Duodenal mucosa (tissue), 2 donors: ENCODE results near the gene CAPN10.
"Not testable (repeated sequence)": the region's sequence is repeated elsewhere in the genome, so short reads cannot be mapped to it uniquely, and the experiment has no call there.

Source experiments
- H3K27ac ChIP-seq: one replicate; pipeline ENCODE4 v1.7.0; 2013; ENCODE audit warnings: low read depth, low read length
- H3K27me3 ChIP-seq, 2 donors: one replicate each; pipeline ENCODE4 v1.7.0; 2013; ENCODE audit warnings: low read length in 2 of 2, control low read depth in 1 of 2; ENCODE audit not compliant: insufficient read depth in 2 of 2, control insufficient read depth in 1 of 2
- H3K36me3 ChIP-seq, 2 donors: one replicate each; pipeline ENCODE4 v1.7.0; 2013; ENCODE audit warnings: low read length in 2 of 2, control low read depth in 1 of 2; ENCODE audit not compliant: insufficient read depth in 2 of 2, control insufficient read depth in 1 of 2
- H3K4me1 ChIP-seq, 2 donors: one replicate each; pipeline ENCODE4 v1.7.0; 2013; ENCODE audit warnings: low read length in 2 of 2, control low read depth in 1 of 2; ENCODE audit not compliant: insufficient read depth in 2 of 2, control insufficient read depth in 1 of 2
- H3K4me3 ChIP-seq, 2 donors: one replicate each; pipeline ENCODE4 v1.7.0; 2013; ENCODE audit warnings: low read length in 2 of 2, low read depth in 1 of 2
- H3K9ac ChIP-seq, 2 donors: one replicate each; pipeline ENCODE4 v1.7.0; 2013; ENCODE audit warnings: low read length in 2 of 2, low read depth in 1 of 2
- H3K9me3 ChIP-seq, 2 donors: one replicate each; pipeline ENCODE4 v1.7.0; 2013; ENCODE audit warnings: low read length in 2 of 2, control low read depth in 1 of 2; ENCODE audit not compliant: control insufficient read depth in 1 of 2

Gene CAPN10

DNA sequence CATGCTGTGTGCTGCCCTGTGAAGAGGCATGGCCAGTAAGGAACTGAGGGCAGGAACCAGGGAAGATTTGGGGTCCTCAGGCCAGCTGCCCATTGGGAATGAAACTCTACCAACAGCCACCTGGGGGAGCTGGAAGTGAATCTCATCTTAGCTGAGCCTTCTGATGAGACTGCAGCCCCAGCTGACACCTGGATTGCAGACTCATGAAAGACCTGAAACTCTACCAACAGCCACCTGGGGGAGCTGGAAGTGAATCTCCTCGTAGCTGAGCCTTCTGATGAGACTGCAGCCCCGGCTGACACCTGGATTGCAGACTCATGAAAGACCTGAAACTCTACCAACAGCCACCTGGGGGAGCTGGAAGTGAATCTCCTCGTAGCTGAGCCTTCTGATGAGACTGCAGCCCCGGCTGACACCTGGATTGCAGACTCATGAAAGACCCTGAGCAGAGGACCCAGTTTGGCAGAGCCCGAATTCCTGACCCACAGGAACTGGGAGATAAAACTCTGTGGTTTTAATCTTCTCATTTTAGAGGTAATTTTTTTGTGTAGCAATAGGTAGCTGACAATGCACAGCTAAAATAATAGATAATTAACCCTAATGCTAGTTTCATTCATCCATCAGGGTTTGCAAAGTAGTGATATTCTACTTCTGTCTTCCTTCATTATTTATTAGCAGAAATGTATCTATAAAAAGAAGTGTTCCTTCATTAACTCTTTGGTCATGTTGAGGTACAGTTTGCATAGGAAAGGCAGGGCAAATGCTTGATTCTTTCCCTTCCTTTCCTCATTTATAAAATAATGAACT, 30.5 kb downstream of the CAPN10 start:
- not testable (repeated sequence) for H3K9ac ChIP-seq, H3K27ac ChIP-seq, H3K4me3 ChIP-seq, H3K9me3 ChIP-seq, H3K27me3 ChIP-seq
- Histone ChIP-seq H3K4me1 (peaks cover 10 to 19% of the 10 kb centered on the region in 2 donors), H3K36me3 (peaks cover 25 to 76% of the 10 kb centered on the region in 2 donors)

DNA sequence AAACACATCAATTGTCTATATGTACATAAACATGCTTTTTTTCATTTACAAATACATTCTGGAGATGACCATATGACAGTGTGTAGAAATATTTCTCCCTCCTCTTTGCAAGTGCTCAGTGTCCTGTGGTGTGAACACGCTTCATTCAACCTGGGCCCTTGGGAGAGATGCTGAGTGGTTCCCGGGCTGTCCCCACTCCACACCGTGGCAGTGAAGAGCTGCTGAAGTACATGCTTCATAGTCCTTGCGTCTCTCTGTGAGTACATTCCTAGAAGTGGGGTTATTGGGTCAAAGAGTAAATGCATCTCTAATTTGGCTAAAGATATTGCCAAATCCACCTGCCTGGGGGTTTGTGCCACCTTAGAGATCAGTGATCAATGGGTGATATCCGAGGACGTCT, 32.2 kb downstream of the CAPN10 start:
- Histone ChIP-seq H3K27ac (no peak overlapping the region), H3K9ac (no peak overlapping the region), H3K4me1 (peaks cover 0 to 12% of the 10 kb centered on the region in 2 donors), H3K27me3 (no peaks in the 10 kb centered on the region), H3K4me3 (no peak overlapping the region), H3K36me3 (peaks cover 18 to 71% of the 10 kb centered on the region in 2 donors), H3K9me3 (no peaks in the 10 kb centered on the region)

DNA sequence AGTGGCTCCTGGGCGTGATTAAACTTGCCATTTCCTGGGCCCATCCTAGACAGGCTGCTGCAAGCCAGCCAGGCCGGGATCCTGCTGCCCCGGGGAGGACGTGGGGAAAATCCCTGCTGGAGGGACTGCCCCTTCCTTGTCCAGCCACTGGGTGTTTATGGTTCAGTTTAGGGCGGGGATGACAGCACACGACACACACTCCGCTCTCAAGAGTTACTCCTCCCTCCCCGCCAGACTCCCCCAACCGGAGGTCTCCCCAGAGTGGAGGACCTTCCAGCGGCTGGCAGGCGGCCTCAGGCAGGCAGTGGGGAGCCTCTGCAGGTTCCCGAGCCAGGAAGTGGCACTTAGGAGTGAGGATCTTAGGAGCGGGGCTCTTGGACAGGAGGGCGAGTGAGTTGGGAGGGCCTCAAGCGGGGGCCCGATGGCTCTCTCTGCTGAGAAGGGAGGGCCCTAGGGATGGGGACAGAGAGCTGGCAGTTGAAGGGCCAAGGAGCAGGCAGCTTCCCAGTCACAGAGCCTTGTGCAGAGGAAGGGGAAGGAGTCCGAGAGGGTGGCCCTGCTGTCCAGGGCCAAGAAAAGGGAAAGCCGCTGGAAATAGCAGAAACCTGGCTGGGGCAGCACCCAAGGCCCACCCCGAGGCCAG, 33.1 kb downstream of the CAPN10 start:
- Histone ChIP-seq H3K27me3 (no peaks in the 10 kb centered on the region), H3K4me3 (no peak overlapping the region), H3K4me1 (peaks cover 0 to 16% of the 10 kb centered on the region in 2 donors), H3K9me3 (no peaks in the 10 kb centered on the region), H3K9ac (no peak overlapping the region), H3K36me3 (peaks cover 12 to 63% of the 10 kb centered on the region in 2 donors), H3K27ac (no peak overlapping the region)

DNA sequence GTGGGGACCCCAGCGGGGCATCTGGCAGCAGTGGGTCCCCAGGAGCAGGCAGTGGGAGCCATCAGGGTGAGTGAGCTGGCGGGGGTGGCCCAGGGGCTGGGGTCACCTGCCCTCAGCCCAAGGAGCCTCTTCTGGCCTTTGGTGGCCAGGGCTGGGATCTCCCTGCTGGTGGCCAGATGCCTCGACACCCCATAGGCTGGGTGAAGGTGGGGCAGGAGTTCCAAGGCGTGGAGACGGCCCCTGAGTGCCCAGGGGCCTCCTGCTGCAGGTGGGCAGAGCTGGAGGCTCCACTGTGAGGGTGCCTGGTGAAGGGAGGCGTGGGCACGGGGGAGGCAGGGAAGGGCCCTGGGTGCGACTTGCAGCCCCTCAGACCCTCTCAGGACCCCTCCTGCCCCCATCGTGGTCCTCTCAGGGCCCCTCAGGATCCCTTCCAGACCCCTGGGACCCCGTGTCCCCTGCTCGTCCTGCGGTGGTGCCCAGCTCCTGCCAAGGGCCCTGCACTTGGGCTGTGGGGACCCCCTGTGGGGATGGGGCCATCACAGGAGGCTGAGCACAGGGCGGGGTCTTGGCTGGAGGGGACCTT, 33.7 kb downstream of the CAPN10 start:
- no peak overlapping the region for H3K4me3 ChIP-seq
- H3K9ac ChIP-seq, result no peak overlapping the region
- H3K4me1 ChIP-seq, result peaks cover 0 to 19% of the 10 kb centered on the region in 2 donors
- H3K36me3 ChIP-seq, result peaks cover 12 to 58% of the 10 kb centered on the region in 2 donors
- H3K27ac ChIP-seq, result no peak overlapping the region
- H3K27me3 ChIP-seq, result no peaks in the 10 kb centered on the region
- H3K9me3 ChIP-seq, result no peaks in the 10 kb centered on the region

- Histone ChIP-seq H3K4me3 (no peak overlapping the region), H3K27me3 (no peaks in the 10 kb centered on the region), H3K27ac (no peak overlapping the region), H3K4me1 (peaks cover 0 to 19% of the 10 kb centered on the region in 2 donors), H3K9ac (no peak overlapping the region), H3K36me3 (peaks cover 12 to 54% of the 10 kb centered on the region in 2 donors), H3K9me3 (no peaks in the 10 kb centered on the region)
Measured at GRCh38 chr2:240620859-240621258, 34.3 kb downstream of the CAPN10 start.

GRCh38 chr2:240622060-240622411, 35.5 kb downstream of the CAPN10 start:
- Histone ChIP-seq H3K27me3 (no peaks in the 10 kb centered on the region), H3K27ac (no peak overlapping the region), H3K36me3 (peaks cover 8 to 50% of the 10 kb centered on the region in 2 donors), H3K4me1 (peaks cover 0 to 26% of the 10 kb centered on the region in 2 donors), H3K4me3 (no peak overlapping the region), H3K9me3 (no peaks in the 10 kb centered on the region), H3K9ac (no peak overlapping the region)

DNA sequence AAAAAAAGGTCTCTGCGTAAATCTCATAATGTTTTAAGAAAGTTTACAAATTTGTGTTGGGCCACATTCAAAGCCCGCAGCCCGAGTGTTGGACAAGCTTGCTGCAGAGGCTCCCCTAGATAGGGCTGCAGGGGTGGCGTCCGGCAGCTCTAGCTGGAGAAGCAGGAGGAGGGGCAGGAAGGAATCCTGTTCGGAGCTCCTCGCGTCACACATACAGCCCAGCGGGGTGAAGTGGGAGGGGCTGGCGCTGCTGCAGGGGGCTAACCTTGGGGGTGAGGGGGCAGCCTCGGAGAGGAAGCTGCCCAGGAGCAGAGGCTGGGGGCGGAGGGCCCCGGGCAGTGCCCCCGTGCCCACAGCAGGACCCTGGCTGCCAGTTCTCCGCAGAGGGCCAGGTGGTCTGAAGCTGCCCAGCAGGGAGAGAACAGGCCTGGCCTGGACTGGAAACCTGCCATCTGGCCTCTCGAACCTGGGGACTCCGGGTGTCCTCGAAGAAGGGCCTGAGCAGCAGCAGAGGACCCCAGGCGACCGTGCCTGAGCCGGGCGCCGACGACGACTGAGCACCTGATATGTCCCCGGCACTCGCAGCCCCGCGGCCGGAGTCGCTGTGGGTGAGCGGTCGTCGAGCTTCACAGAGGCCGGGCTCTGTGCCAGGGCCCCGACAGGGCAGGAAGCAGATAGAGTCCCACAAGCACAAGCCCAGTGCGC, 36.1 kb downstream of the CAPN10 start:
- peaks cover 0 to 27% of the 10 kb centered on the region in 2 donors for H3K4me1 ChIP-seq
- H3K36me3 ChIP-seq, result peaks cover 6 to 49% of the 10 kb centered on the region in 2 donors
- no peaks in the 10 kb centered on the region for H3K9me3 ChIP-seq
- no peak overlapping the region for H3K27ac ChIP-seq
- no peaks in the 10 kb centered on the region for H3K27me3 ChIP-seq
- H3K9ac ChIP-seq, result no peak overlapping the region
- H3K4me3 ChIP-seq, result no peak overlapping the region

- Histone ChIP-seq H3K27me3 (no peaks in the 10 kb centered on the region), H3K9ac (no peak overlapping the region), H3K36me3 (peaks cover 9 to 52% of the 10 kb centered on the region in 2 donors), H3K4me1 (peaks cover 0 to 27% of the 10 kb centered on the region in 2 donors), H3K4me3 (no peak overlapping the region), H3K9me3 (no peaks in the 10 kb centered on the region), H3K27ac (no peak overlapping the region)
Measured at GRCh38 chr2:240623531-240624010, 37.0 kb downstream of the CAPN10 start.

DNA sequence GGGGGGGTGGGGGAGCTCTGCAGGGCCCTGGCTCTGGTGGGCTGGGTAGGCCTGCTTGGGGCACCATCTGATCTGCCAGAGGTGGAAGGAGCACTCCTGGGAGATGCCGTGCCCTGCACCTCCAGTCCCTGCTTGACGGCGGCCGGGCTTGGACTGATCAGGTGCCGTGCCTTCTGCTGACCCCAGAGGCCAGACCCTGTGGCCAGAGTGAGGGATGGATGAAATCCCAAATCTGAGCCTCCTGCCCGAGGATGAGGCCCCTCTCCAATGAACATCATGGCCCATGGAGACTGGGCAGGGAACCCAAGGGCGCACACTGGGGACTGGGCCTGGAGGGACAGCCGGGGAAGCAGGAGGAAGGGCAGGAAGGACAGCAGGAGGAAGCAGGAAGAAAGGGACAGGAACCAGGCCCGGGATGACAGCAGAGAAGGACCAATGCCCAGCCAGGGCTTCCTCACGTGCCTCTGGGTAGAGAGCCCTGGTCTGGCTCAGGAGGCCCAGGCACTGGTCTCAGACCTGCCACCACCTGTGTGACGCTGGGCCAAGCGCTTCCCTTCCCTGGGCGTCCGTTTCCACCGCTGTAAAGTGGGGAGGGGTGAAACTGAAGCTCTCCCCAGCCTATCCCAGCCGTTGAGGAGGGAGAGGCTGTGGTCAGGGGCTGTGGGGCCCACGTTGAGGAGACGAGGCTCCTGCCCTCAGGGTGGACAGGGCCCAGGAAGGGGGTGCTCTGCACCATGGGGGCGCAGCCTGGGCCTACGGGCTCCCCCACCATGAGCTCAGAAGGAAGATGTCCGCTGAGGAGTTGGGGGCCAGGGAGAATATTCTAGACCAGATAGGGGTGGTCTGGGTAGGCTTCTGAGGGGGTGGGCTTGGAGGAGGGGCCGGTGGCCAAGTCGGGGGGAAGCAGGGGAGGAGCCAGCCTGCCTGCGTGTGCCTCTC, 37.7 kb downstream of the CAPN10 start:
- Histone ChIP-seq H3K4me1 (peaks cover 0 to 27% of the 10 kb centered on the region in 2 donors), H3K4me3 (no peak overlapping the region), H3K36me3 (peaks cover 5 to 51% of the 10 kb centered on the region in 2 donors), H3K9ac (no peak overlapping the region), H3K27me3 (no peaks in the 10 kb centered on the region), H3K9me3 (no peaks in the 10 kb centered on the region), H3K27ac (no peak overlapping the region)
